ENCODE data around the gene CAPN7.

- TF ChIP-seq CTCF (IDR thresholded peaks at IDR 0.05) (no peak), EP300 (IDR thresholded peaks at IDR 0.05) (no peak), POLR2AphosphoS5 (IDR thresholded peaks at IDR 0.05) (no peak)
These were observed 8.7 kb downstream of the CAPN7 start for GRCh38 chr3:15214758-15215157.

All from gastroesophageal sphincter (tissue), 3 donors.